Activated CD4-positive, alpha-beta T cell treated with anti-CD3 and anti-CD28 coated beads for 48 hours (primary cell): ENCODE results near the gene DDX41.

ENCODE experiments used
- DNase-seq: peaks from one replicate; pipeline ENCODE4 v3.0.0-alpha.2; 2020

The DDX41 gene

GRCh38 chr5:177467436-177467835 lies 49.3 kb downstream of the DDX41 start:
- no peak for DNase-seq

DNA sequence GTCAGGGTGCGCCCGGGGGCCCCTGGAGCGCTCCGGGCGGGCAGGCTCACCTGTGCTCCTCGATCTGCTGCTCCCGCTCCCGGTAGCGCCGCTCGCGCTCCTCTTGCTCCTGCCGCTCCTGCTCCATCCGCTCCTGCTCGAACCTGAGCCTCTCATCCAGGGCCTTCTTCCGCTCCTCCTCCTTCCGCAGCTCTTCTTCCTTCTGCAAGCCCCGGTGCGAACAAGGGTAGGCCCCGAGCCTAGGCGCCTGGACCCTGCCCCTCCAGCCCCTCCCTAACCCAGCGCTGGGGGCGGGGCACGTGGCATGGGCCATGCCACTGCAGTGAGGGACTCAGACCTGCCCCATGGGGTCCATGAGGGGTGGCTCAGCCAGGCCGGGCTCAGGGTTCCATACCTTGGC lies 49.9 kb downstream of the DDX41 start:
- no peak for DNase-seq

GRCh38 chr5:177465044-177465443 lies 51.7 kb downstream of the DDX41 start:
- DNase-seq, result no peak

DNA sequence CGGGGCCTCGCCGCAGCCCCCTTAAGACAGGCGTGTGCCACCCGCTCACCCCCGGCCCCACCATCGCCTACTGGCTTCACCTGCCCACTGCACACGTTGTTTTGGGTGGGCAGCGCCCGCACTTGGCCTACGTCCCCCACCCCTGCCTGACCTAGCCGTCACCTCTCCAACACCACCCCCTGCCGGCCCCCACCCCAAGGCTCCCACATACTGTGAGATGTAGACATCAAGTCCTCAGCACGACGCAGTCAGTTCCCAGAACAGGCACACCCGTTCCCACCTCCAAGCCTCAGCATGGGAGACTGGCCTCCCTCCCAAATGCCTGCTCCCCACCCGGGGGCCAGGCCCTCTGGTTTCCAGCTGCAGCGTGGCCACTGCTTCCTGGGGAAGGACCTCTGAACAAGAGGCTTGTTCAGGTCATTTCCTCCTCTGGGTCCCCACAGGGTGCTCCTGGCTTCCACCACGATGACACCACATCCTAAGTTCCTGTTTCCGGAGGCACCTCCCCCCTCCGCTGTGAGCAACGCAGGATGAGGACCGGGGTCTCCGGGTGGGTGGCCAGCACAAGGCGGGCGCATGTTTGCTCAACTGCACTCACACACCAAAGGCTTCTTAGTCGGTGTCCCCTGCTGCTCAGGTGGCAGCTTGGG lies 54.6 kb downstream of the DDX41 start:
- DNase-seq, result no peak
